Measurements from ENCODE around the gene C6orf163. TPM values are rescaled to one million over a fixed set of nuclear protein-coding genes. Genes with fewer than 3 reads are reported as not detected.

C6orf163 gene
- polyA plus RNA-seq, 4 donors, result 0.52 to 2.5 (median 2.4) TPM; not detected in 1

DNA sequence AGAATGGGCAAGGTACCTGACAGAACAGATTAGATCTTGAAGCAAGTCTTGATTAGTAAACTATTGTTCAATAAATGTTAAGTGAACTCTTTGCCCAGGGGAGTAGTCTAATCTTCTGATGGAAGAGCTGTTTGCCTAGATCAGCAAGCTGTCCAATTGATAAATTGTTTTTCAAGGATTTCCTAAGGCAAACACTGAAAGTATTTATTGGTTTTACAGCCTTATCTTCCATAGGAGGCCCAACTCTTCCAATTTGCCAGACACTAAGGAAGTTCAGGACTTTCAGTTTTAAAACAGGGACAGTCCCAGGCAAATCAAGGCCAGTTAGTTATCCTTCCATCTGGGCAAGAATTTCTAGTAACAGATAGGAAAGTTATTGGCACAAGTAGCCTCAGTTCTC is 1.8 kb upstream of the C6orf163 start:
- no peaks in the 10 kb centered on the region for H3K27me3 ChIP-seq (ENCODE audit: control insufficient read depth in 3 of 3, insufficient read depth in 3 of 3, low read length in 3 of 3)
- FAIRE-seq (no peak), DNase-seq (peak; percentile 8 to 17)
- H3K27ac ChIP-seq (ENCODE audit: low read depth in 1 of 3, low read length in 2 of 3), result no peak overlapping the region
- H3K36me3 ChIP-seq (ENCODE audit: control insufficient read depth in 3 of 3, insufficient read depth in 2 of 3, low read depth in 1 of 3, low read length in 3 of 3), result peaks cover 0 to 3% (median 1%) of the 10 kb centered on the region in 3 donors
- H3K4me1 ChIP-seq (ENCODE audit: control insufficient read depth in 3 of 3, insufficient read depth in 2 of 3, low read depth in 1 of 3, low read length in 2 of 3), result no peaks in the 10 kb centered on the region
- H3K4me3 ChIP-seq (ENCODE audit: low read depth in 1 of 3, low read length in 3 of 3), result no peak overlapping the region
- H3K9me3 ChIP-seq (ENCODE audit: control insufficient read depth in 2 of 2, insufficient read depth in 1 of 2, low read depth in 1 of 2, low read length in 1 of 2), result no peaks in the 10 kb centered on the region

GRCh38 chr6:87346700-87347099 is 2.1 kb downstream of the C6orf163 start:
- Histone ChIP-seq H3K9me3 (ENCODE audit: control insufficient read depth in 2 of 2, insufficient read depth in 1 of 2, low read depth in 1 of 2, low read length in 1 of 2) (no peaks in the 10 kb centered on the region), H3K27me3 (ENCODE audit: control insufficient read depth in 3 of 3, insufficient read depth in 3 of 3, low read length in 3 of 3) (no peaks in the 10 kb centered on the region), H3K36me3 (ENCODE audit: control insufficient read depth in 3 of 3, insufficient read depth in 2 of 3, low read depth in 1 of 3, low read length in 3 of 3) (peaks cover 0 to 1% (median 0%) of the 10 kb centered on the region in 3 donors), H3K4me1 (ENCODE audit: control insufficient read depth in 3 of 3, insufficient read depth in 2 of 3, low read depth in 1 of 3, low read length in 2 of 3) (no peaks in the 10 kb centered on the region), H3K4me3 (ENCODE audit: low read depth in 1 of 3, low read length in 3 of 3) (no peak overlapping the region), H3K27ac (ENCODE audit: low read depth in 1 of 3, low read length in 2 of 3) (no peak overlapping the region)
- DNase-seq (no peak), FAIRE-seq (no peak)
- WGBS, 3 donors, result 90 to 92% (median 92%) methylated on average over 3 of the region's 3 CpGs

GRCh38 chr6:87349896-87350295 is 5.3 kb downstream of the C6orf163 start:
- 95 to 100% (median 95%) methylated on average over 2 of the region's 2 CpGs for WGBS, 3 donors
- H3K27me3 ChIP-seq (ENCODE audit: control insufficient read depth in 3 of 3, insufficient read depth in 3 of 3, low read length in 3 of 3), result no peaks in the 10 kb centered on the region
- FAIRE-seq, result no peak

DNA sequence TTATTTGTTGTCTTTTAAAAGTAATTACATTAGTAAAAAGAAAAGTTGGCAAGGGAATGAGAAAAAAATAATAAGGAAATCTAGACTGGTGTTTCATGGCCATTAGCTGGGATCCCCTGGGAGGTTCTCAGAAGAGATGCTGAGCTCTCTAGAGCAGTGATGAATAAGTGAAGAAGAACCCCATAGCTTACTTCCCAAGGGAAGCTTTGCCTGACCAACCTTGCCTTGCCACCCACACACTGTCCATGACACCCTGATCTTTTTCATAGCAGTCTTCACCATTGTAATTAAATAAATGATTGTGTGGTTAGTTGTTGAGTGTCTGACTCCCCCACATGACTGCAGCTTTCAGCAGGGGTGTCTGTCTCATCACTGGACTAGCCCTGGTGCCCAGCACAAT is 5.9 kb downstream of the C6orf163 start:
- Histone ChIP-seq H3K27ac (ENCODE audit: low read depth in 1 of 3, low read length in 2 of 3) (no peak overlapping the region), H3K27me3 (ENCODE audit: control insufficient read depth in 3 of 3, insufficient read depth in 3 of 3, low read length in 3 of 3) (no peaks in the 10 kb centered on the region), H3K4me3 (ENCODE audit: low read depth in 1 of 3, low read length in 3 of 3) (no peak overlapping the region), H3K9me3 (ENCODE audit: control insufficient read depth in 2 of 2, insufficient read depth in 1 of 2, low read depth in 1 of 2, low read length in 1 of 2) (no peaks in the 10 kb centered on the region), H3K36me3 (ENCODE audit: control insufficient read depth in 3 of 3, insufficient read depth in 2 of 3, low read depth in 1 of 3, low read length in 3 of 3) (no peaks in the 10 kb centered on the region), H3K4me1 (ENCODE audit: control insufficient read depth in 3 of 3, insufficient read depth in 2 of 3, low read depth in 1 of 3, low read length in 2 of 3) (no peaks in the 10 kb centered on the region)
- FAIRE-seq, result no peak
- DNase-seq, result no peak

More at GRCh38 chr6:87349896-87350295, 5.3 kb downstream of the C6orf163 start:
- Histone ChIP-seq H3K4me3 (ENCODE audit: low read depth in 1 of 3, low read length in 3 of 3) (no peak overlapping the region), H3K9me3 (ENCODE audit: control insufficient read depth in 2 of 2, insufficient read depth in 1 of 2, low read depth in 1 of 2, low read length in 1 of 2) (no peaks in the 10 kb centered on the region), H3K27ac (ENCODE audit: low read depth in 1 of 3, low read length in 2 of 3) (no peak overlapping the region), H3K4me1 (ENCODE audit: control insufficient read depth in 3 of 3, insufficient read depth in 2 of 3, low read depth in 1 of 3, low read length in 2 of 3) (no peaks in the 10 kb centered on the region), H3K36me3 (ENCODE audit: control insufficient read depth in 3 of 3, insufficient read depth in 2 of 3, low read depth in 1 of 3, low read length in 3 of 3) (peaks cover 0 to 1% (median 0%) of the 10 kb centered on the region in 3 donors)
- no peak for DNase-seq

- no peaks in the 10 kb centered on the region for H3K27me3 ChIP-seq (ENCODE audit: control insufficient read depth in 3 of 3, insufficient read depth in 3 of 3, low read length in 3 of 3)
- no peak for FAIRE-seq
- H3K4me1 ChIP-seq (ENCODE audit: control insufficient read depth in 3 of 3, insufficient read depth in 2 of 3, low read depth in 1 of 3, low read length in 2 of 3), result no peaks in the 10 kb centered on the region
- DNase-seq, result no peak
- 94 to 100% (median 98%) methylated on average over 1 of the region's 1 CpG for WGBS, 3 donors
- no peaks in the 10 kb centered on the region for H3K9me3 ChIP-seq (ENCODE audit: control insufficient read depth in 2 of 2, insufficient read depth in 1 of 2, low read depth in 1 of 2, low read length in 1 of 2)
- H3K27ac ChIP-seq (ENCODE audit: low read depth in 1 of 3, low read length in 2 of 3), result no peak overlapping the region
- no peak overlapping the region for H3K4me3 ChIP-seq (ENCODE audit: low read depth in 1 of 3, low read length in 3 of 3)
- no peaks in the 10 kb centered on the region for H3K36me3 ChIP-seq (ENCODE audit: control insufficient read depth in 3 of 3, insufficient read depth in 2 of 3, low read depth in 1 of 3, low read length in 3 of 3)
These were observed 7.0 kb downstream of the C6orf163 start for GRCh38 chr6:87351583-87351982.

- Histone ChIP-seq H3K4me3 (ENCODE audit: low read depth in 1 of 3, low read length in 3 of 3) (no peak overlapping the region), H3K9me3 (ENCODE audit: control insufficient read depth in 2 of 2, insufficient read depth in 1 of 2, low read depth in 1 of 2, low read length in 1 of 2) (peaks cover 0 to 3% of the 10 kb centered on the region in 2 donors), H3K27ac (ENCODE audit: low read depth in 1 of 3, low read length in 2 of 3) (no peak overlapping the region), H3K27me3 (ENCODE audit: control insufficient read depth in 3 of 3, insufficient read depth in 3 of 3, low read length in 3 of 3) (no peaks in the 10 kb centered on the region), H3K36me3 (ENCODE audit: control insufficient read depth in 3 of 3, insufficient read depth in 2 of 3, low read depth in 1 of 3, low read length in 3 of 3) (no peaks in the 10 kb centered on the region), H3K4me1 (ENCODE audit: control insufficient read depth in 3 of 3, insufficient read depth in 2 of 3, low read depth in 1 of 3, low read length in 2 of 3) (no peaks in the 10 kb centered on the region)
- DNase-seq, result no peak
- no peak for FAIRE-seq
- WGBS, 3 donors, result 92 to 95% (median 93%) methylated on average over 4 of the region's 4 CpGs
These were observed 11.6 kb downstream of the C6orf163 start for GRCh38 chr6:87356181-87356580.

DNA sequence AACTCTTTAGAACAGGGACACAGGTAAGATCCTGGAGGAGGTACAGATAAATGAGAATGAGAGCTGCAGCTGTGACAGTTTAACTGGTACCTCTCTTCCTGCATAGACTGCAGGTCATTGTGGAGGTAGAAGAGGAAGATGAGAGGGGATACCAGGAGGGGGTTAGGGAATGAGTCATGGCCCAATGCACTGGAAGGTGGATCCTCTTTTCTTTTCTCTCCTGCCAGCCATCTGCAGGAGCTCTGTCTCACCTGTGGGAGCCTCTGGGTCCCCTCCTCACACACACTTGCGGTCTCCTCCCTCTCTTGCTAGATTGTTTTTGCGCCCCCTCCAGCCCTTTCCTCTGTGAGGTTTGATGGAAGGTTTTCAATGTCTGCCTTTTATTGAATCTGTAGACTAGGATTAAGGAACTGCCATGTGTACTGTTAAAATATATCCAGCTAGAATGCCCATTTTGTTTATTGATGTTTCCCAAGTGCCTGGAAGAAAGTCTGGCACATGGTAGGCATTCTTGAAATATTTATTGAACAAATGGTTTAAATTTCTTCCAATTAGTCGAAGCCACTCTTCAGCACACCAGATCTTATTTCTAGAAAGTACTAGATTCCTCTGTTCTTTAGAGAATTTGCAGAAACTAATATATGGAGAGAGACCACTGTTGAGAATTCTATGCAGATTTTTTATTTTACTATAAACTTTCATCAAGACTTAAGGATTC is 13.0 kb downstream of the C6orf163 start:
- peaks cover 0 to 3% of the 10 kb centered on the region in 2 donors for H3K9me3 ChIP-seq (ENCODE audit: control insufficient read depth in 2 of 2, insufficient read depth in 1 of 2, low read depth in 1 of 2, low read length in 1 of 2)
- FAIRE-seq, result no peak
- no peaks in the 10 kb centered on the region for H3K36me3 ChIP-seq (ENCODE audit: control insufficient read depth in 3 of 3, insufficient read depth in 2 of 3, low read depth in 1 of 3, low read length in 3 of 3)
- no peaks in the 10 kb centered on the region for H3K4me1 ChIP-seq (ENCODE audit: control insufficient read depth in 3 of 3, insufficient read depth in 2 of 3, low read depth in 1 of 3, low read length in 2 of 3)
- no peak for DNase-seq
- no peak overlapping the region for H3K4me3 ChIP-seq (ENCODE audit: low read depth in 1 of 3, low read length in 3 of 3)
- no peak overlapping the region for H3K27ac ChIP-seq (ENCODE audit: low read depth in 1 of 3, low read length in 2 of 3)
- WGBS, 3 donors, result 91 to 96% (median 92%) methylated on average over 3 of the region's 3 CpGs
- H3K27me3 ChIP-seq (ENCODE audit: control insufficient read depth in 3 of 3, insufficient read depth in 3 of 3, low read length in 3 of 3), result no peaks in the 10 kb centered on the region

- FAIRE-seq (no peak), DNase-seq (no peak)
- no peak overlapping the region for H3K4me3 ChIP-seq (ENCODE audit: low read depth in 1 of 3, low read length in 3 of 3)
- H3K27ac ChIP-seq (ENCODE audit: low read depth in 1 of 3, low read length in 2 of 3), result no peak overlapping the region
- H3K4me1 ChIP-seq (ENCODE audit: control insufficient read depth in 3 of 3, insufficient read depth in 2 of 3, low read depth in 1 of 3, low read length in 2 of 3), result no peaks in the 10 kb centered on the region
- peaks cover 0 to 24% of the 10 kb centered on the region in 2 donors for H3K9me3 ChIP-seq (ENCODE audit: control insufficient read depth in 2 of 2, insufficient read depth in 1 of 2, low read depth in 1 of 2, low read length in 1 of 2)
- 77 to 92% (median 89%) methylated on average over 5 of the region's 5 CpGs for WGBS, 3 donors
- H3K36me3 ChIP-seq (ENCODE audit: control insufficient read depth in 3 of 3, insufficient read depth in 2 of 3, low read depth in 1 of 3, low read length in 3 of 3), result no peaks in the 10 kb centered on the region
- no peaks in the 10 kb centered on the region for H3K27me3 ChIP-seq (ENCODE audit: control insufficient read depth in 3 of 3, insufficient read depth in 3 of 3, low read length in 3 of 3)
These were observed 20.1 kb downstream of the C6orf163 start for GRCh38 chr6:87364602-87365252.
